SU-DHL-6 (cell line): Measurements from ENCODE around the gene CCDC88A.

Experiments used
- H2AFZ ChIP-seq: fragments of 200-600 bp; sonication (generic); 2 replicates; pipeline ENCODE4 v1.6.1; 2014; ENCODE audit warnings: low read depth, mild to moderate bottlenecking, moderate library complexity, mixed read lengths, antibody characterized with exemption, low read length; ENCODE audit not compliant: severe bottlenecking
- H3F3A ChIP-seq: fragments of 200-600 bp; shearing (Covaris generic); 2 replicates; pipeline ENCODE4 v1.6.0; 2016; ENCODE audit warnings: antibody characterized with exemption, mild to moderate bottlenecking; ENCODE audit not compliant: insufficient read depth
- H3K27ac ChIP-seq: fragments of 200-600 bp; sonication (generic); 2 replicates; pipeline ENCODE4 v1.5.1; 2016; ENCODE audit warnings: low read depth, mild to moderate bottlenecking, low read length, moderate library complexity, mixed read lengths
- H3K27me3 ChIP-seq: fragments of 200-600 bp; sonication (generic), shearing (Covaris generic); 2 replicates; pipeline ENCODE4 v1.6.0; 2014; ENCODE audit warnings: mild to moderate bottlenecking, low read length
- H3K36me3 ChIP-seq: fragments of 200-600 bp; sonication (generic); 2 replicates; pipeline ENCODE4 v1.6.1; 2014; ENCODE audit warnings: mild to moderate bottlenecking, low read length, mixed read lengths
- H3K4me2 ChIP-seq: fragments of 300-600, 200-600 bp; shearing (Covaris generic), sonication (generic); 2 replicates; pipeline ENCODE4 v1.6.0; 2014; ENCODE audit warnings: low read length, low read depth, mild to moderate bottlenecking; ENCODE audit not compliant: poor library complexity, severe bottlenecking
- H3K4me3 ChIP-seq: fragments of 200-600 bp; sonication (generic); 2 replicates; pipeline ENCODE4 v1.5.1; 2014; ENCODE audit warnings: antibody characterized with exemption, low read length, mild to moderate bottlenecking, mixed read lengths; ENCODE audit not compliant: insufficient read depth, poor library complexity, severe bottlenecking
- H3K79me2 ChIP-seq: fragments of 200-600 bp; sonication (generic); 2 replicates; pipeline ENCODE4 v1.6.1; 2014; ENCODE audit warnings: mild to moderate bottlenecking, low read length, moderate library complexity; ENCODE audit not compliant: insufficient read depth
- H3K9ac ChIP-seq: fragments of 200-600 bp; sonication (generic); 2 replicates; pipeline ENCODE4 v1.7.0; 2014; ENCODE audit warnings: mild to moderate bottlenecking, low read length
- H3K9me2 ChIP-seq: fragments of 200-600 bp; sonication (generic); replicated peaks from 2 replicates; pipeline ENCODE4 v1.6.1; 2014; ENCODE audit warnings: low read length; ENCODE audit not compliant: insufficient read depth
- H3K9me3 ChIP-seq: fragments of 200-600 bp; sonication (generic); 2 replicates; pipeline ENCODE4 v1.6.1; 2014; ENCODE audit warnings: low read length, mixed read lengths; ENCODE audit not compliant: insufficient read depth
- H4K20me1 ChIP-seq: fragments of 200-600 bp; sonication (generic); 2 replicates; pipeline ENCODE4 v1.6.1; 2014; ENCODE audit warnings: low read depth, mild to moderate bottlenecking, antibody characterized with exemption, low read length, moderate library complexity, mixed read lengths
- EZH2phosphoT487 ChIP-seq: fragments of 200-600 bp; sonication (generic), shearing (Covaris generic); conservative IDR thresholded peaks from 2 replicates; pipeline ENCODE4 v1.6.1; 2018; ENCODE audit warnings: mild to moderate bottlenecking, antibody characterized with exemption, low read length, moderate library complexity, mixed read lengths
- TF ChIP-seq, protein P1 (sequence below): fragments of 200-600 bp; sonication (generic); IDR thresholded peaks from one replicate; pipeline ENCODE4 v1.5.1; 2017; ENCODE audit warnings: antibody characterized with exemption, mild to moderate bottlenecking, low read length, moderate library complexity; ENCODE audit not compliant: insufficient read depth, poor library complexity, severe bottlenecking

CCDC88A gene

DNA sequence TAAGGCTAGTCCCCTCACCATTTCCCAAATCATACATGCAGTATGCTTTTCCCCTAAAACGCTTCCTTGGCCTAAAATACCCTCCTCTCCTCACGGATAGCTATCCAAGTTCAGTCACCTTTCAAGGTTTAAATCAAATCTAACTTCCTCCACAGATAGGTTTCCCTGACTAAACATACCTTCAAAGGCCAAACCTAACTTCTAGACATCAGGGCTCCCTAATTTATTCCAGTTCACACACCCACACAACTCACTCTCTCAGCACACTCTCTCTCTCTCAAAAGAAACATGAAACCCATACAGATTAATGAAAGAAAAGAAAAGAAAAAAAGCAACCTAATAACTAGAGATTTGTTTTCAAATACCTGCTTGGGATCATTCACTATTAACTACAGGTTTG, 14.5 kb downstream of the CCDC88A start:
- Histone ChIP-seq H3K36me3 (peaks cover 11% of the 10 kb centered on the region; the same call in 1 of the 2 replicates), H3K79me2 (peaks cover 49% of the 10 kb centered on the region), H3K9me3 (no peaks in the 10 kb centered on the region), H3K9me2 (no peaks in the 10 kb centered on the region), H3K4me3 (no peak overlapping the region), H3K4me2 (no peak overlapping the region), H3K9ac (no peak overlapping the region), H3K27ac (no peak overlapping the region), H2AFZ (no peak overlapping the region), H3F3A (peaks cover 7% of the 10 kb centered on the region; the same call in 1 of the 2 replicates), H4K20me1 (no peaks in the 10 kb centered on the region), H3K27me3 (no peaks in the 10 kb centered on the region)
- TF ChIP-seq, protein P1, sequence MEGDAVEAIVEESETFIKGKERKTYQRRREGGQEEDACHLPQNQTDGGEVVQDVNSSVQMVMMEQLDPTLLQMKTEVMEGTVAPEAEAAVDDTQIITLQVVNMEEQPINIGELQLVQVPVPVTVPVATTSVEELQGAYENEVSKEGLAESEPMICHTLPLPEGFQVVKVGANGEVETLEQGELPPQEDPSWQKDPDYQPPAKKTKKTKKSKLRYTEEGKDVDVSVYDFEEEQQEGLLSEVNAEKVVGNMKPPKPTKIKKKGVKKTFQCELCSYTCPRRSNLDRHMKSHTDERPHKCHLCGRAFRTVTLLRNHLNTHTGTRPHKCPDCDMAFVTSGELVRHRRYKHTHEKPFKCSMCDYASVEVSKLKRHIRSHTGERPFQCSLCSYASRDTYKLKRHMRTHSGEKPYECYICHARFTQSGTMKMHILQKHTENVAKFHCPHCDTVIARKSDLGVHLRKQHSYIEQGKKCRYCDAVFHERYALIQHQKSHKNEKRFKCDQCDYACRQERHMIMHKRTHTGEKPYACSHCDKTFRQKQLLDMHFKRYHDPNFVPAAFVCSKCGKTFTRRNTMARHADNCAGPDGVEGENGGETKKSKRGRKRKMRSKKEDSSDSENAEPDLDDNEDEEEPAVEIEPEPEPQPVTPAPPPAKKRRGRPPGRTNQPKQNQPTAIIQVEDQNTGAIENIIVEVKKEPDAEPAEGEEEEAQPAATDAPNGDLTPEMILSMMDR = no peak
- TF ChIP-seq EZH2phosphoT487 = no peak

- Histone ChIP-seq H3K4me3 (no peak overlapping the region), H3K27me3 (no peaks in the 10 kb centered on the region), H4K20me1 (no peaks in the 10 kb centered on the region), H3K27ac (no peak overlapping the region), H3K4me2 (no peak overlapping the region), H2AFZ (no peak overlapping the region), H3K79me2 (peaks cover 45% of the 10 kb centered on the region), H3K36me3 (peaks cover 11% of the 10 kb centered on the region; the same call in 1 of the 2 replicates), H3K9me2 (no peaks in the 10 kb centered on the region), H3F3A (peaks cover 13% of the 10 kb centered on the region; the same call in 1 of the 2 replicates), H3K9ac (no peak overlapping the region), H3K9me3 (no peaks in the 10 kb centered on the region)
- TF ChIP-seq, protein P1 = no peak
- no peak for TF ChIP-seq EZH2phosphoT487
These were observed 16.2 kb downstream of the CCDC88A start for GRCh38 chr2:55403256-55403998.

GRCh38 chr2:55401124-55401523, 18.5 kb downstream of the CCDC88A start:
- TF ChIP-seq, protein P1 = no peak
- no peak for TF ChIP-seq EZH2phosphoT487
- H3K9me2 ChIP-seq = no peaks in the 10 kb centered on the region
- no peaks in the 10 kb centered on the region for H3K9me3 ChIP-seq
- peaks cover 13% of the 10 kb centered on the region; the same call in 1 of the 2 replicates for H3F3A ChIP-seq
- no peak overlapping the region for H3K4me2 ChIP-seq
- H4K20me1 ChIP-seq = no peaks in the 10 kb centered on the region
- H3K4me3 ChIP-seq = no peak overlapping the region
- no peak overlapping the region for H2AFZ ChIP-seq
- H3K9ac ChIP-seq = no peak overlapping the region
- no peak overlapping the region for H3K27ac ChIP-seq
- no peaks in the 10 kb centered on the region for H3K27me3 ChIP-seq
- peaks cover 11% of the 10 kb centered on the region; the same call in 1 of the 2 replicates for H3K36me3 ChIP-seq
- peaks cover 27% of the 10 kb centered on the region for H3K79me2 ChIP-seq
